ENCODE data around the gene HIP1.

Gene HIP1

GRCh38 chr7:75655536-75655935 is 83.2 kb downstream of the HIP1 start:
- Histone ChIP-seq H3K4me1 (ENCODE audit: control insufficient read depth, low read depth, low read length) (peaks cover 4% of the 10 kb centered on the region), H3K27ac (ENCODE audit: low read length) (no peak overlapping the region), H3K9me3 (ENCODE audit: control insufficient read depth, low read depth, low read length) (no peaks in the 10 kb centered on the region), H3K36me3 (ENCODE audit: control insufficient read depth, low read depth, low read length) (no peaks in the 10 kb centered on the region), H3K9ac (ENCODE audit: low read length) (no peak overlapping the region), H3K4me3 (ENCODE audit: low read length) (no peak overlapping the region), H3K27me3 (ENCODE audit: control insufficient read depth, insufficient read depth, low read length) (no peaks in the 10 kb centered on the region)

- H3K27me3 ChIP-seq (ENCODE audit: control insufficient read depth, insufficient read depth, low read length), result no peaks in the 10 kb centered on the region
- no peak overlapping the region for H3K9ac ChIP-seq (ENCODE audit: low read length)
- H3K36me3 ChIP-seq (ENCODE audit: control insufficient read depth, low read depth, low read length), result no peaks in the 10 kb centered on the region
- no peak overlapping the region for H3K27ac ChIP-seq (ENCODE audit: low read length)
- H3K4me1 ChIP-seq (ENCODE audit: control insufficient read depth, low read depth, low read length), result peaks cover 5% of the 10 kb centered on the region
- H3K9me3 ChIP-seq (ENCODE audit: control insufficient read depth, low read depth, low read length), result no peaks in the 10 kb centered on the region
- H3K4me3 ChIP-seq (ENCODE audit: low read length), result no peak overlapping the region
Measured at GRCh38 chr7:75654855-75655254, 83.9 kb downstream of the HIP1 start.

GRCh38 chr7:75653651-75654050 is 85.1 kb downstream of the HIP1 start:
- Histone ChIP-seq H3K36me3 (ENCODE audit: control insufficient read depth, low read depth, low read length) (no peaks in the 10 kb centered on the region), H3K27ac (ENCODE audit: low read length) (no peak overlapping the region), H3K4me1 (ENCODE audit: control insufficient read depth, low read depth, low read length) (peaks cover 12% of the 10 kb centered on the region), H3K4me3 (ENCODE audit: low read length) (no peak overlapping the region), H3K9me3 (ENCODE audit: control insufficient read depth, low read depth, low read length) (no peaks in the 10 kb centered on the region), H3K9ac (ENCODE audit: low read length) (no peak overlapping the region), H3K27me3 (ENCODE audit: control insufficient read depth, insufficient read depth, low read length) (no peaks in the 10 kb centered on the region)

GRCh38 chr7:75652788-75653187 is 86.0 kb downstream of the HIP1 start:
- peaks cover 12% of the 10 kb centered on the region for H3K4me1 ChIP-seq (ENCODE audit: control insufficient read depth, low read depth, low read length)
- no peaks in the 10 kb centered on the region for H3K36me3 ChIP-seq (ENCODE audit: control insufficient read depth, low read depth, low read length)
- H3K4me3 ChIP-seq (ENCODE audit: low read length), result no peak overlapping the region
- H3K27ac ChIP-seq (ENCODE audit: low read length), result no peak overlapping the region
- no peaks in the 10 kb centered on the region for H3K9me3 ChIP-seq (ENCODE audit: control insufficient read depth, low read depth, low read length)
- no peak overlapping the region for H3K9ac ChIP-seq (ENCODE audit: low read length)
- H3K27me3 ChIP-seq (ENCODE audit: control insufficient read depth, insufficient read depth, low read length), result no peaks in the 10 kb centered on the region

- Histone ChIP-seq H3K27ac (ENCODE audit: low read length) (no peak overlapping the region), H3K9ac (ENCODE audit: low read length) (no peak overlapping the region), H3K9me3 (ENCODE audit: control insufficient read depth, low read depth, low read length) (no peaks in the 10 kb centered on the region), H3K36me3 (ENCODE audit: control insufficient read depth, low read depth, low read length) (no peaks in the 10 kb centered on the region), H3K27me3 (ENCODE audit: control insufficient read depth, insufficient read depth, low read length) (no peaks in the 10 kb centered on the region), H3K4me3 (ENCODE audit: low read length) (no peak overlapping the region), H3K4me1 (ENCODE audit: control insufficient read depth, low read depth, low read length) (peaks cover 12% of the 10 kb centered on the region)
Measured at GRCh38 chr7:75650681-75651080, 88.1 kb downstream of the HIP1 start.

- H3K9me3 ChIP-seq (ENCODE audit: control insufficient read depth, low read depth, low read length), result no peaks in the 10 kb centered on the region
- peaks cover 12% of the 10 kb centered on the region for H3K4me1 ChIP-seq (ENCODE audit: control insufficient read depth, low read depth, low read length)
- no peaks in the 10 kb centered on the region for H3K27me3 ChIP-seq (ENCODE audit: control insufficient read depth, insufficient read depth, low read length)
- H3K9ac ChIP-seq (ENCODE audit: low read length), result no peak overlapping the region
- no peak overlapping the region for H3K27ac ChIP-seq (ENCODE audit: low read length)
- H3K36me3 ChIP-seq (ENCODE audit: control insufficient read depth, low read depth, low read length), result no peaks in the 10 kb centered on the region
- H3K4me3 ChIP-seq (ENCODE audit: low read length), result no peak overlapping the region
Measured at GRCh38 chr7:75650062-75650461, 88.7 kb downstream of the HIP1 start.

- H3K9me3 ChIP-seq (ENCODE audit: control insufficient read depth, low read depth, low read length), result no peaks in the 10 kb centered on the region
- no peak overlapping the region for H3K4me3 ChIP-seq (ENCODE audit: low read length)
- H3K9ac ChIP-seq (ENCODE audit: low read length), result no peak overlapping the region
- H3K4me1 ChIP-seq (ENCODE audit: control insufficient read depth, low read depth, low read length), result peaks cover 12% of the 10 kb centered on the region
- no peak overlapping the region for H3K27ac ChIP-seq (ENCODE audit: low read length)
- no peaks in the 10 kb centered on the region for H3K27me3 ChIP-seq (ENCODE audit: control insufficient read depth, insufficient read depth, low read length)
- H3K36me3 ChIP-seq (ENCODE audit: control insufficient read depth, low read depth, low read length), result no peaks in the 10 kb centered on the region
Measured at GRCh38 chr7:75649462-75649861, 89.3 kb downstream of the HIP1 start.

GRCh38 chr7:75647709-75648438 is 90.9 kb downstream of the HIP1 start:
- Histone ChIP-seq H3K4me3 (ENCODE audit: low read length) (no peak overlapping the region), H3K36me3 (ENCODE audit: control insufficient read depth, low read depth, low read length) (no peaks in the 10 kb centered on the region), H3K9ac (ENCODE audit: low read length) (no peak overlapping the region), H3K27ac (ENCODE audit: low read length) (no peak overlapping the region), H3K4me1 (ENCODE audit: control insufficient read depth, low read depth, low read length) (peaks cover 12% of the 10 kb centered on the region), H3K27me3 (ENCODE audit: control insufficient read depth, insufficient read depth, low read length) (no peaks in the 10 kb centered on the region), H3K9me3 (ENCODE audit: control insufficient read depth, low read depth, low read length) (no peaks in the 10 kb centered on the region)

GRCh38 chr7:75646571-75647102 is 92.1 kb downstream of the HIP1 start:
- H3K36me3 ChIP-seq (ENCODE audit: control insufficient read depth, low read depth, low read length), result no peaks in the 10 kb centered on the region

GRCh38 chr7:75645570-75645969 is 93.2 kb downstream of the HIP1 start:
- H3K4me3 ChIP-seq (ENCODE audit: low read length), result no peak overlapping the region

More at GRCh38 chr7:75646571-75647102, 92.1 kb downstream of the HIP1 start:
- H3K9me3 ChIP-seq (ENCODE audit: control insufficient read depth, low read depth, low read length), result no peaks in the 10 kb centered on the region
- H3K4me1 ChIP-seq (ENCODE audit: control insufficient read depth, low read depth, low read length), result peaks cover 12% of the 10 kb centered on the region
- H3K27me3 ChIP-seq (ENCODE audit: control insufficient read depth, insufficient read depth, low read length), result no peaks in the 10 kb centered on the region
- H3K9ac ChIP-seq (ENCODE audit: low read length), result no peak overlapping the region
- no peak overlapping the region for H3K4me3 ChIP-seq (ENCODE audit: low read length)
- H3K27ac ChIP-seq (ENCODE audit: low read length), result no peak overlapping the region

GRCh38 chr7:75644589-75644988 is 94.2 kb downstream of the HIP1 start:
- peaks cover 12% of the 10 kb centered on the region for H3K4me1 ChIP-seq (ENCODE audit: control insufficient read depth, low read depth, low read length)
- H3K27ac ChIP-seq (ENCODE audit: low read length), result no peak overlapping the region
- no peak overlapping the region for H3K9ac ChIP-seq (ENCODE audit: low read length)
- H3K9me3 ChIP-seq (ENCODE audit: control insufficient read depth, low read depth, low read length), result no peaks in the 10 kb centered on the region
- H3K36me3 ChIP-seq (ENCODE audit: control insufficient read depth, low read depth, low read length), result no peaks in the 10 kb centered on the region
- no peaks in the 10 kb centered on the region for H3K27me3 ChIP-seq (ENCODE audit: control insufficient read depth, insufficient read depth, low read length)
- H3K4me3 ChIP-seq (ENCODE audit: low read length), result no peak overlapping the region

More at GRCh38 chr7:75645570-75645969, 93.2 kb downstream of the HIP1 start:
- H3K27ac ChIP-seq (ENCODE audit: low read length), result no peak overlapping the region
- no peaks in the 10 kb centered on the region for H3K9me3 ChIP-seq (ENCODE audit: control insufficient read depth, low read depth, low read length)
- no peaks in the 10 kb centered on the region for H3K27me3 ChIP-seq (ENCODE audit: control insufficient read depth, insufficient read depth, low read length)
- no peaks in the 10 kb centered on the region for H3K36me3 ChIP-seq (ENCODE audit: control insufficient read depth, low read depth, low read length)
- peaks cover 8% of the 10 kb centered on the region for H3K4me1 ChIP-seq (ENCODE audit: control insufficient read depth, low read depth, low read length)
- H3K9ac ChIP-seq (ENCODE audit: low read length), result no peak overlapping the region

All from iPS-18a (cell line).